ENCODE data around the gene FNDC3B.
A peak's percentile ranks its signal among the peaks of the same experiment; 100 is the strongest.

FNDC3B gene

DNA sequence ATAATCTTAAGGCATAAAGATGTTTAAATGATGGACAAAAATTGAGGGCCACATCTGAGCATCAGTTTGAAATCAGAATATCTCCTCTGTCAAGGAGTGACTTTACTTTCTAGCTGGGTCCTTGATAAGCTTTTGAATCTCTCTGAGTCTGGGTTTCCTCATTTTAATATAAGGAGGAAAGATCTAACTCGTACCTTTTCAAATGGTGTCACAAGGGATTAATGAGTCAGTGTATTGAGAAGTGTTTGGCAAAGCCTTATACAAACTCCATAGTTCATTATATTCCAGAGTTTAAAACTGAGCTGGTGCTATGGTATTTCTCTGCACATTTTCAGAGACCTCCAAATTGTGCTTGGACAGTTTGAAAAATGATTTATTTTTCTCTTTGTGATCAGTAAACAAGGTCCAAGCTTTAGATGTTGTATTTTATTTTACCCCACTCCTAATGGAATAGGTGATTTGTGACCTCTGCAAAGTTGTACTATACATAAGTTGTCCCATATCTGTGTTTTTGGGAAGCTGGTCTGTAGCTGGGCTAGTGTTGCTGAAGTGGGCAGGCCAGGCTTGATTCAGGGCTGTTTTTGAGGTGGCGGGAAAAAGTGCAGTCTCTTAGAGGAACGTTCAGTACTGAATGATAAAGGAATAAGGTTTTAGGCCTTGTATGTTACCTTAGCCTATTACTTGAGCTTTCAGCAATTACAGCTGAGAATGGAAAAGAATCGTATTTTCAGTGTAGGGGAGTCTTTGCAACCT lies 5.6 kb downstream of the FNDC3B start:
- TF ChIP-seq, protein P1, sequence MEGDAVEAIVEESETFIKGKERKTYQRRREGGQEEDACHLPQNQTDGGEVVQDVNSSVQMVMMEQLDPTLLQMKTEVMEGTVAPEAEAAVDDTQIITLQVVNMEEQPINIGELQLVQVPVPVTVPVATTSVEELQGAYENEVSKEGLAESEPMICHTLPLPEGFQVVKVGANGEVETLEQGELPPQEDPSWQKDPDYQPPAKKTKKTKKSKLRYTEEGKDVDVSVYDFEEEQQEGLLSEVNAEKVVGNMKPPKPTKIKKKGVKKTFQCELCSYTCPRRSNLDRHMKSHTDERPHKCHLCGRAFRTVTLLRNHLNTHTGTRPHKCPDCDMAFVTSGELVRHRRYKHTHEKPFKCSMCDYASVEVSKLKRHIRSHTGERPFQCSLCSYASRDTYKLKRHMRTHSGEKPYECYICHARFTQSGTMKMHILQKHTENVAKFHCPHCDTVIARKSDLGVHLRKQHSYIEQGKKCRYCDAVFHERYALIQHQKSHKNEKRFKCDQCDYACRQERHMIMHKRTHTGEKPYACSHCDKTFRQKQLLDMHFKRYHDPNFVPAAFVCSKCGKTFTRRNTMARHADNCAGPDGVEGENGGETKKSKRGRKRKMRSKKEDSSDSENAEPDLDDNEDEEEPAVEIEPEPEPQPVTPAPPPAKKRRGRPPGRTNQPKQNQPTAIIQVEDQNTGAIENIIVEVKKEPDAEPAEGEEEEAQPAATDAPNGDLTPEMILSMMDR (IDR thresholded peaks at IDR 0.05; ENCODE audit: extremely low read depth, insufficient read depth, missing control alignments): no peak
- no peak for DNase-seq (ENCODE audit: low spot score)
- in situ Hi-C loops (cut with MboI; ENCODE audit: low pct_unique_long_range_greater_than_20kb, low sequenced_read_pairs, unreplicated experiment): no loop called here

DNA sequence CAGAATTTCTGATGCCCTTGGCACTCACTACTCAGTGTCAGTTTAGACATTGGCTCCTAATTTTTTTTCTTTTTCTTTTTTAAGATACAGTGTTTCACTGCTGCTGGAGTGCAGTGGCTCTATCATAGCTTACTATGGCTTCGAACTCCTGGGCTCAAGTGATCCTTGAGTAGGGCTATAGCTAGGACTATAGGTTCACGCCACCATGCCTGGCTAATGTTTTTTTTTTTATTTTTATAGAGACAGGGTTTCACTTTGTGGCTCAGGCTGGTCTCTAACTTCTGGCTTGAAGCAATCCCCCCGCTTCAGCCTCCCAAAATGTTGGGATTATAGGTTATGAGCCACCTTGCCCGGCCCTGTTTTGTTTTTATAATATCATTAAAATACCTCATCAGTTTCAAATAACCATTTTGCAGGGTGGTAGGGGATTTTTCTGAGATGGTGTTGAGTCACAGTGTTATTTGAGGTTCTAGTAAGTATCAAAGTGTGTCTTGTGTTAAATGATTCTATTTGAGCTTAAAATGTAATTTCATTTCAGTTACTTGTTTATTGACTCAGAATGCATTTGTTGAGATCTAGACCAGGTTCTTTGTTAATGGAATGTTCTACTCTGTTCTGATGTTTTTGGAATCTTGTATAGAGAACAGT lies 7.0 kb downstream of the FNDC3B start:
- in situ Hi-C loops (cut with MboI; ENCODE audit: low pct_unique_long_range_greater_than_20kb, low sequenced_read_pairs, unreplicated experiment): no loop called here
- TF ChIP-seq, protein P1 (IDR thresholded peaks at IDR 0.05; ENCODE audit: extremely low read depth, insufficient read depth, missing control alignments): no peak
- DNase-seq (ENCODE audit: low spot score): peak; percentile 46

DNA sequence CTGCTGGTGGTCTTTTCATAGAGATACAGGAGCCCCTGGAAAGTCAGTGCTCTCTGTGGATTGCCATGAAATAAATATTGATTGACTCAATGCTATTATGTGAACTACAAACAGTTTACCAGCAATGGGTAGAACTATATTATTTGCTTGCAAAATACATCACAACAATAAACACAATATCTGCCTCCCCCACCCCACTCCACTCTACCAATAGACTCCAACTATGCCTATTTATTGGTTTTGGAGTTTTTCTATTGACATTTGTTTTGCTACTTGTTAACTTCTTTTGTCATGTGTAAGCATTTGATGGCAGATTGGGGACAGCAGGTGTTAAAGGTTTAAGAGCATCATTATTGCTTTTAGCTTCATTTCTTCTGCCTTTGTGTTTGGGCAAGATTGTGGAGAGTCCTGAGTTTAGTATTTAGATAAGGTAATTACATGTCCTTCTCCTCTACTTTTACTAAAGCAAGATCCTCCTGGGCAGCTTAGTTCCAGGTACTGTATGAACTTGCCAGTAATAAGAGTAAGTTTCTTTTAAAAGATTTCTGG lies 8.3 kb downstream of the FNDC3B start:
- TF ChIP-seq, protein P1 (IDR thresholded peaks at IDR 0.05; ENCODE audit: extremely low read depth, insufficient read depth, missing control alignments): no peak
- in situ Hi-C loops (cut with MboI; ENCODE audit: low pct_unique_long_range_greater_than_20kb, low sequenced_read_pairs, unreplicated experiment): no loop called here
- no peak for DNase-seq (ENCODE audit: low spot score)

DNA sequence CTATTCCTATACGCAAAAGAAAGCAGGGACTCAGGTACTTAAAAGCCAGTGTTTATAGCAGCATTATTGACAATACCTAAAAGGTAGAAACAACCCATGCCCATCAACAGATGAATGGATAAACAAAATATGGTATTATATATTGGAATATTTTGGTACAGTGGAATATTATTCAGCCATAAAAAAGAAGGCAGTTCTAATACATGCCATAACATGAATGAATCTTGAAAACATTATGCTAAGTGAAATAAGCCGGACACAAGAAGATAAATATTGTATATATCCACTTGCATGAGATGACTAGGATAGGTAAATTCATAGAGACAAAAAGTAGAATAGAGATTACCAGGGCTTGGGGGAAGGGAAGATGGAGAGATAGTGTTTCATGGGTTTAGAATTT lies 9.2 kb downstream of the FNDC3B start:
- no peak for DNase-seq (ENCODE audit: low spot score)
- in situ Hi-C loops (cut with MboI; ENCODE audit: low pct_unique_long_range_greater_than_20kb, low sequenced_read_pairs, unreplicated experiment): no loop called here
- TF ChIP-seq, protein P1 (IDR thresholded peaks at IDR 0.05; ENCODE audit: extremely low read depth, insufficient read depth, missing control alignments): no peak

DNA sequence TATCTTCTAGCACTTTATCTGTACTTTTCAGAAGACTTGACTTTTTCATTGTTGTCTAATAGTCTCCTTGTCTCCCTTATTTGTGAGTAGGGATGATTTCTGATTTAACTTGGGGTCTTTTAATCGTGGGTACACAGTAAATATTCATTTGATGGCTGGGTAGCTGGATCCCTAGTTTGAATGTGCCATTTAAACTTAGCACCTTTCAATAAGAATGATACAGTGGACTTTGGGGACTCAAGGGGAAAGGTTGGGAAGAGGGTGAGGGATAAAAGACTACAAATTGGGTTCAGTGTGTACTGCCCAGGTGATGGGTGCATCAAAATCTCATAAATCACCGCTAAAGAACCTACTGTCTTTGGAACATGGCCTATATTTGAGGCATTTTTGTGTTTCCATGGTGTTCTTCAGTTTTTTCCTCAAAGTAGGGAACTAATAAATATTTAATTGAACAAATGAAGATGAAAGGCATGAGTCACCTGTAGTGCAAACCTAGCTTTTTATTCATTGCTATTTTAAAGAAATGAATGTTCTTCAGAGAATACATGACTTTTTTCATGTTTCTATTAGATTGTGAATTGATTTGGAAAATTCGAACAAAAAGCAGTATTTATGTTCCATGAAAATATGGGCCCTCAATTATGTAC lies 12.1 kb downstream of the FNDC3B start:
- TF ChIP-seq, protein P1 (IDR thresholded peaks at IDR 0.05; ENCODE audit: extremely low read depth, insufficient read depth, missing control alignments): no peak
- in situ Hi-C loops (cut with MboI; ENCODE audit: low pct_unique_long_range_greater_than_20kb, low sequenced_read_pairs, unreplicated experiment): no loop called here
- DNase-seq (ENCODE audit: low spot score): no peak

DNA sequence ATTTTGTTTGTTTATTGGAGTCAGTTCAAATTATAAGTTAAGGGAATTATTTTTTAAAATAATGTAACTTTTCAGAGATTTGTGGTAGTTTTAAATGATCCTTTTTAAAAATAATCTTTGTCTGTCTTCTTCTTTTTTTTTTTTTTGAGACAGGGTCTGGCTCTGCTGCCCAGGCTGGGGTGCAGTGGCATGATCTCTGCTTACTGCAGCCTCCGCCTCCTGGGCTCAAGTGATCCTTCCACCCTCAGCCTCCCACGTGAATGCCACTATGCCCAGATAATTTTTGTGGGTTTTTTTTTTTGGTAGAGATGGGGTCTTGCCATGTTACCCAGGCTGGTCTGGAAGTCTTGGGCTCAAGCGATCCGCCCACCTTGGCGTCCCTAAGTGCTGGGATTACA lies 12.6 kb downstream of the FNDC3B start:
- in situ Hi-C loops (cut with MboI; ENCODE audit: low pct_unique_long_range_greater_than_20kb, low sequenced_read_pairs, unreplicated experiment): no loop called here
- no peak for DNase-seq (ENCODE audit: low spot score)
- TF ChIP-seq, protein P1 (IDR thresholded peaks at IDR 0.05; ENCODE audit: extremely low read depth, insufficient read depth, missing control alignments): no peak

All from GM13977 (cell line).